Activated gamma-delta T cell (primary cell): Measurements from ENCODE around the gene SIPA1L3.
"Not testable (repeated sequence)": the region's sequence is repeated elsewhere in the genome, so short reads cannot be mapped to it uniquely, and the experiment has no call there.

Experiments
- DNase-seq: peaks from one replicate; lab custom pipeline; 2025; lab: John Stamatoyannopoulos, UW

Gene SIPA1L3

DNA sequence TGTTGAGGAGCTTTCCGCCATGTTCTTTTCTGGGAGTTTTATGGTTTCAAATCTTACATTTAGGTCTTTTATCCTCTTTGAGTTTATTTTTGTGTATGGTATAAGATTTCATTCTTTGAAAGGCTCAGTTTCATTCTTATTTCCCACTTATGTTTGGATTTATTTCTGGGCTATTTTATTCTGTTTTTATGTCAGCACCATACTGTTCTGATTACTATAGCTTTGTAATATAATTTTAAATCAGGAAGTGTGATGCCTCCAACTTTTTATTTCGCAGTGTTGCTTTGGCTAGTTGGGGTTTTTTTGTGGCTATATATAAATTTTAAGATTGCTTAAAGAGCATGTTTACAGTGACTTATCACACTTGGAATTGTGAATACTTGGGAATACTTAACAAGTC lies 135.1 kb downstream of the SIPA1L3 start:
- DNase-seq: no peak

DNA sequence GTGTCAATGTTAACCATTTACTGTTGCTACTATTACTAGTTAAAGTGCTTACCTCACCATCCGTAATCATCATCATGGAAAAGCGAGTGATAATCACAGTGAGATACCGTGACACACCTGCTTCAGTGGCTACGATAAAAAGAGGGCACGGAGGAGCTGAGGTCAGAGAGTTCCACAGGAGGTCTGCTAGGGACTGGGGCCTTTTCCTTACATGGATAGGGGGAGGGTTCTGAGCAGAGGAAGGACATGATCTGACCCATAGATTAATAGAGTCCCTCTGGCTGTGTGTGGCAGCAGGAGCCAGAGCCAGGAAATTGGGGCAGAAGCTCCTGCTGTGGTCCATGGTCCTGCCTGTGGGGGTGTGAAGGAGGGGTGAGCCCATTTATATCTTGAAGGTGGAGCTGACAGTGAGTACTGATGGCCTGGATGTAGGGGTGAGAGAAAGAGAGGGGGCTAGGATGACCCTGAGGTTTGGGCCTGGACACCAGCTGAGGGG lies 136.7 kb downstream of the SIPA1L3 start:
- DNase-seq: no peak

- no peak for DNase-seq
These were observed 137.5 kb downstream of the SIPA1L3 start for GRCh38 chr19:38044267-38045111.

- no peak for DNase-seq
These were observed 138.7 kb downstream of the SIPA1L3 start for GRCh38 chr19:38045554-38046253.

GRCh38 chr19:38046254-38047048 lies 139.4 kb downstream of the SIPA1L3 start:
- DNase-seq: no peak

- no peak for DNase-seq
These were observed 140.0 kb downstream of the SIPA1L3 start for GRCh38 chr19:38047049-38047438.

GRCh38 chr19:38047641-38048040 lies 140.6 kb downstream of the SIPA1L3 start:
- DNase-seq: no peak

DNA sequence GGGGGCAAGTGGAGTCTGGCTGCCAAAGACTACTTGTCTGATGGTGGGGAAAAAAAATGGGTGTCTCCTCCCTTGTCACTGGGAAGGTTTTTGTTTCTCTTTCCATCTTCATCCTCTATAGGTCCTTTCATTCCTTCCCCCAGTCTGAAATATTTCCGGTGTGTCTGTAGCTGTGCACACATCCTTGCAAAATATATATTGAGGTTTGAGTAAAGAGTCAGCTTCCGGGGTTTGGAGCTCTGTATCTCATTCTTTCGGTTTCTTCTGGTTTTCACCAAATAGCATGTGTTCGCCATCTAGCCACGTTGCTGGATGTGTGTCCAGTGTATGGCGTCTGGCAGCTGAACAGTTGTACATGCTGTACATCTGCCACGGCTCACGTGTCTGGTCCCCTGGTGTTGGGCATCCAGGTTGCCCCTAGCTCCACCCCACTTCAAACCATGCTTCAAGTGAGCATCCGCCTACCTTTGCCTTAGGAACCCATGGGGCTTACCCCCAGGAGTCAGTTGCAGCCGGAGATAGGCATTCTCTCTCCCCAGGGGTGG lies 142.2 kb downstream of the SIPA1L3 start:
- DNase-seq: no peak

DNA sequence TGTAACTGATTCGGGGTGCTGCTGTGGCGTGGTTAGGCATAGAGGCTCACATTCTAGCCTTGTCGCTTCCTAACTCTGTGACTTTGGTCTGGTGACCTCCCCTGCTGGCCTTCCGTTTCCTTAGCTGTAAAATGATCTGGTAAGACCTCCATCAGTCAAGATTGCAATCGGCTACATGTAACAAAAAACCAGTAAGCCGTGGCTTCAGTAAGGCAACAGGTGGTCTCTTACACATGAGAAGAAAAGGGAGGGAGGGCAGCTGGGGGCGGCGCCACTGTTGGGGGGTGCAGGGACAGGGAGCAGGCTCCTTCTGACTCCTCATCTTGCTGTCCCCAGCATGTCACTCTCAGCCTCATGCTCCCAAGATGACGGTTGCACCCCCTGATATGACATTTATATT lies 148.0 kb downstream of the SIPA1L3 start:
- no peak for DNase-seq

- no peak for DNase-seq
These were observed 148.9 kb downstream of the SIPA1L3 start for GRCh38 chr19:38055655-38056521.

DNA sequence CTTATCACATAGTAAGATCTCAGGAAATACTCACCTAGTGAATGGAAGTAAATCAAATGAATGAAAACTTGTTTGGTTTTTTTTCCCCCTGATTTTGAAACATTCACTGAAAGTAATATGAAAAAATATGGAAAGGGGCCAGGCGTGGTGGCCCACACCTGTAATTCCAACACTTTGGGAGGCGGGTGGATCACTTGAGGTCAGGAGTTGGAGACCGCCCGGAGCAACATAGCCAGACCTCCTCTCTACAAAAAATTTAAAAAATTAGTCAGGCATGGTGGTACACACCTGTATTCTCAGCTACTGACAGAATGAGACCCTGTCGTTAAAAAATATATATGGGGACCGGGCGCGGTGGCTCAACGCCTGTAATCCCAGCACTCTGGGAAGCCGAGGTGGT lies 149.6 kb downstream of the SIPA1L3 start:
- DNase-seq: no peak

DNA sequence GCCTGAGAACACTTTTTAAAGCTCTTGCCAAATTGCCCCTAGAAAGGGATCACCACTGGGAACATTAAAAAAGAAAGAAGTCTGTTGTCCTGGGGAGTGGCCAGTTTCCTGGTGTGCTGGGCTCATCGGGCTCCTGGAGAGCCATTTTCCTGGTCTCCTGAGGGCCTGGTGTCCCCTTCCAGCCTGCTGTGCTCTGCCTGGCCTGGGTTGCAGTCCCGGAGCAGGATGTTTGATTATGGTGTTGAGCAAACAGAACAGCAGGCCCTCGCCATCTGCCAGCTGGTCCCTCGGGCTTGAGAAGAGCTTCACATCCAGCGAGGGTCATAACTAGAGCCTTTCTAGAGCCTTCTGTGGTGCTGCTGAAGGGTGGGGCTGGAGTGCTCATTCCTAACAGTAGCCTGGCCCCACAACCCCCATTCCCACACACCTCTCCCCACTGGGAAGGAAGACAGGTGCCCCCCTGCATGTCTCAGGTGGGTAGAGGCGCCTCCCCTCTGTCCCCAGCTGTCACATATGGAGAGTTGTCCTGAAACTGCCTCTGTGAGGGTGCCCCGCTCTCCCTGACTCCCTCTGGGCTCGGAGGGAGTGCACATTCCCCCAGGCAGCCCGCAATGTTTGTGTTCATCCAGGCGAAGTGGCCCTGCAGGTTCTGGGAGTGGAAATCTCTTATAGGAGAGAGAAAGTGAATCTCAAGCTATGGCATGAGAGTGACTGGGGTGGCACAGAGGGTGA lies 151.1 kb downstream of the SIPA1L3 start:
- DNase-seq: no peak

GRCh38 chr19:38059897-38060296 lies 152.9 kb downstream of the SIPA1L3 start:
- no peak for DNase-seq

GRCh38 chr19:38060331-38060730 lies 153.3 kb downstream of the SIPA1L3 start:
- DNase-seq: no peak

GRCh38 chr19:38061294-38061693 lies 154.3 kb downstream of the SIPA1L3 start:
- DNase-seq: no peak

- DNase-seq: no peak
These were observed 156.2 kb downstream of the SIPA1L3 start for GRCh38 chr19:38062959-38063761.

- DNase-seq: no peak
These were observed 156.9 kb downstream of the SIPA1L3 start for GRCh38 chr19:38063928-38064327.

DNA sequence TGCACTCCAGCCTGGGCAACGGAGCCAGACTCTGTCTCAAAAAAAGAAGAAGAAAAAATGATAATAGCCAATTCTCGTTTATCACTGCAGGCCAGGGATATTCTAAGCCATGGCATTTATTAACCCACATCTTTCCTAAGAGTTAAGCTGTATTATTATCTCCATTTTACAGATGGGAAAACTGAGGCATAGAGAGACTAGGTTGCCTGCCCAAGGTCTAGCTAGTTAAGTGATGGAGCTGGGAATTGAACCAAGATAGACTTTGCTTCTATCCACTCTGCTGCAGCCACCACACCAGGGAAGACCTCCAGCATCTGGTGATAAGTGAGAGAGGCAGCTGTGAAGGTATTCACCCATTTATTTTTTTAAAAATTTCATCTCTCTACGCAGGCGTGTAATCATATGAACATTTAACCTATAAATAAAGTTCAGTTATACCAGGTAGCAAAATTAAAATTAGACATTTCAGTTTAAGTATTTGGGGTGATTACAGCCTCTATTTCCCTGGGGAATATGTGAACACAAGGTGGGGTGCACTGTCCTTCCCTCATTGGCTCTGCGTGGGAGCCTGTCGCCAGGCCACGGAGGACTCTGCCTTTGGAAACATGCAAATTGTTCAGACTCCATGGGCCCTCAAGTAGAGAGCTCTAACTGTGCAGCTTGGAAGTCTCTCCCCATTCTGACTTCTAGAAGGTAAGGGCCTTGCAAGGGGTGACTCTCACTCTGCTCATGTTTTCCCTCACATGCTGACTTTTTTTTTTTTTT lies 157.8 kb downstream of the SIPA1L3 start:
- no peak for DNase-seq

DNA sequence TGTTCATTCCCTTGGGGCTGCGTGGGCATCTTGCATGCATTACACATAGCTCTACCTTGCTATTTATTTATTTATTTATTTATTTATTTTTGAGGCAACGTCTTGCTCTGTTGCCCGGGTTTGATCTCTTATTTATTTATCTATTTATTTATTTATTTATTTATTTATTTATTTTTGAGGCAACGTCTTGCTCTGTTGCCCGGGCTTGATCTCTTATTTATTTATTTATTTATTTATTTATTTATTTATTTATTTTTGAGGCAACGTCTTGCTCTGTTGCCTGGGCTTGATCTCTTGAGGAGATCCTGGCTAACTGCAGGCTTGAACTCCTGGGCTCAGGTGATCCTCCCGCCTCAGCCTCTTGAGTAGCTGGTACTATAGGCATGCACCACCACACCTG lies 158.8 kb downstream of the SIPA1L3 start:
- not testable (repeated sequence) for DNase-seq
